Eye (tissue), 1 donor: ENCODE measurements around the gene ZNF521.

Experiments used
- DNase-seq: peaks from one replicate; pipeline ENCODE4 v3.0.0-alpha.2; 2015

ZNF521 gene

GRCh38 chr18:25121442-25121841 lies 230.5 kb downstream of the ZNF521 start:
- no peak for DNase-seq

DNA sequence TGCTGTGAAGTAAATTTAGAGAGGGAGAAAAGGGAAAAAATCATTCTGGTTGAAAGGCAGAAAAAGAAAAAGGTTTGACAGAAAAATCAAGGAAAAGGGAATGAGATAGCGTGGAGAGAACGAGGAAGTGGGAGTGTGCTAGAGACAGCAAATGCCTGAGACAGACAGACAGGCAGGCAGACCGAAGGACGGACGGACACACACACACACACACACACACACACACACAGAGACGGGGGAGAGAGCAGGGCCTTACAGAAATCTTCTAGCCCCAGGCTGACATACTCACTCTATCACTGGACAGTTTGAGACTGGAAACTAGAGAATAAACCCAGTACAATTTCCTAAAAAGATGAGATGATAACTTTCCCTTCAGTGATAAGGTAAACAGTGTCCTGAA lies 238.4 kb downstream of the ZNF521 start:
- DNase-seq, result no peak

DNA sequence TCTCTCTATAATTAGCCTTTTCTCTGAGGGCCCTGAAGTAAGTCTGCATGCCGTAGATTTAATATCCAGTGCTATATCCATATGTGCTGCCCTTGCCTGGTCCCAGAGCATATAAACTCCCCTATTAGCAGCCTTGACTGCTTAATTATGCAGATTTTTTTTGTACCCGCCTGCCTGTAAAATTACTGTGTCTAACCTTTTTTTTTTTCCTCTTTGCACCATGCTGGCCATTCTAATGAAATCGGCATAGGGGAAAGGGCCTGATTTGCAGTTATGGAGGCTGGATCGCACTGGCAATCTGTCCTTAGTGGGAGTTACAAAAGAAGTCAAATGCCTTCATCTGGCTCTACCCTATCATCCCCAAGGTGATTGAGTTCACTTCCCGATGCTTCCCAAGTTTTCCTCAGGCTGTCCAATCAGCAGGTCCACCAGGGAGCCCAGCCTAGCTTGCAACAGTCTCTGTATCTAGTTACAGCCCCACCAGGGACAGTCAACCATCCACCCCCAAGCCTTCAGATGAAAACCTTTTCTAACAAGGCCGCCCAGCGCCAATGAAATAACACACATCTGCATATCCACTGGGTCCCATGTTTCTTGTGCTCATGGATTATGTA lies 239.0 kb downstream of the ZNF521 start:
- no peak for DNase-seq

GRCh38 chr18:25111377-25112288 lies 240.3 kb downstream of the ZNF521 start:
- peak; percentile 75 for DNase-seq

GRCh38 chr18:25109484-25109883 lies 242.5 kb downstream of the ZNF521 start:
- DNase-seq, result no peak

- DNase-seq, result no peak
Observed at GRCh38 chr18:25103468-25104155, 248.4 kb downstream of the ZNF521 start.

DNA sequence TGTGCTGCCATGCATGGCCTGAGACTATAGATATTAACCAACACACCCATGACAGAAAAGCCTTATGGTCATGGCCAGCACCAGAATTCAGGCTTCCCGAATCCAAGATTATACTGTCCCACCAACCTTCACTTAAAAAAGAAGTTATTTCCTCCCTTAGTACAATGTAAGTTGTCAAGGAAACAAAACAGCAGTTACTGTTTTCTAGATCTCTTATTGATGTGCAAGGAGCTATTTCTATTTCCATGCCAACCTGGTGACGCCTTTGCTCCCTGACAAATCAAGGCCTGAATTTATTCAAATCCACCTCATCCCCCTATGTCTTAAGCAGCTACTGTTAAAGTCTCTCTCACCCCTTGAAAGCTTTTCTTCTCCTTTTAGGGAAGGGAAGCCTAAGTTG lies 249.3 kb downstream of the ZNF521 start:
- DNase-seq, result no peak

- DNase-seq, result no peak
Observed at GRCh38 chr18:25100418-25100817, 251.5 kb downstream of the ZNF521 start.

GRCh38 chr18:25099895-25100294 lies 252.1 kb downstream of the ZNF521 start:
- no peak for DNase-seq

- DNase-seq, result no peak
Observed at GRCh38 chr18:25097569-25098056, 254.4 kb downstream of the ZNF521 start.

DNA sequence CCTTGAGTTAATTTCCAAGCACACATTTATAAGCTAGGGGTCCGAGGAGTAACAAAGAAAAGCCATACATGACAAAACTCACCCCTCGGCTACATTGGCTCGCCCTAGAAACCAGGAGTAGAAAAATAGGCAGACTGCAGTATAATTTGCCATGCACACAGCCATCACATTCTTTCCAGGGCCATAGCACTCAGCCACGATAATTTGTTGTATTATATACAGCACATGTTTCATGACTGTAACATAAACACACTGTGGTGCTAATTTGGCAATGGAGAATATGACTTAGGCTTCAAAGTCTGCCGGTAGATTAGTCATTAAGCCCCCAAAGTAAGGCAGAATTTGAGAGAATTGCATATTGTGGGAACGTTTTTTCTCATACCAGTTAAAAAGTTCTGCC lies 254.9 kb downstream of the ZNF521 start:
- no peak for DNase-seq

- DNase-seq, result no peak
Observed at GRCh38 chr18:25093141-25093540, 258.8 kb downstream of the ZNF521 start.

DNA sequence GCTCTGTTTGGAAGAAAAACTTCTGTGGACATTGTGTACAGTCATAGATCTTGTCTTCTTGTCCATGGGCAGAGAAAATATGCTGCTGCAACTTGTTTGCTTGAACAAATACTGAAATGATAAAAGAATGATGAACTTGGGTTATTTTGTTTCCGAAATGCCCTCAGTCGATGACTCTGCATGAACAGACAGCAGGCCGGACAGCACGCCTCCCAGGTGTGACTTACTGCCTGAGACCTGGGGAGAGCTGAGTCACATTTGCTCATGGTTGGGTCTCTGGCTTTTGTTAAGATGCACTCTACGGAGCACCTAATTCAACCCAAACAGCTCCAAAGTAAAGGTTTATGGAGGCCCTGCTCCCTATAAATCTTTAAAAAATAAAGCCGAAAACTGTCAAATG lies 262.5 kb downstream of the ZNF521 start:
- DNase-seq, result no peak

- no peak for DNase-seq
Observed at GRCh38 chr18:25086876-25087275, 265.1 kb downstream of the ZNF521 start.

DNA sequence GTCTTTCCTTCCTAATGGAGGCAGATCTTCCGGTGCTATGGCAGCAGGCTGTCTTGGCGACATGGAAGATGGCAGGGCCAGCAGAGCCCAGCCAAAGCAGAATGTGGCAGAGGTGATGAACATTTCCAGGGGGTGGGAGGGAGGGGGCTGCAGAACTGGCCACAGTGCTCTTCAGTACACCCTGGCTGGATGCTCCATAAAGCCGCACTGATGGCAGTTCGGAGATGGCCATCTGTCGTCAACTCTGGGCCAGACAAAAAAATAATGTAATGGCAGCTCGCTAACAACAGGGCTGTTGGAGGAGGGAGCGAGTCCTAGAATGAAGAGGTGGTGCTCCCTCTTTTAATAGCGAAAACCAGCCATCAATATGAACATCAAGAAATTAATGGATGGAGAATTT lies 271.0 kb downstream of the ZNF521 start:
- DNase-seq, result no peak

GRCh38 chr18:25080211-25080610 lies 271.8 kb downstream of the ZNF521 start:
- no peak for DNase-seq

DNA sequence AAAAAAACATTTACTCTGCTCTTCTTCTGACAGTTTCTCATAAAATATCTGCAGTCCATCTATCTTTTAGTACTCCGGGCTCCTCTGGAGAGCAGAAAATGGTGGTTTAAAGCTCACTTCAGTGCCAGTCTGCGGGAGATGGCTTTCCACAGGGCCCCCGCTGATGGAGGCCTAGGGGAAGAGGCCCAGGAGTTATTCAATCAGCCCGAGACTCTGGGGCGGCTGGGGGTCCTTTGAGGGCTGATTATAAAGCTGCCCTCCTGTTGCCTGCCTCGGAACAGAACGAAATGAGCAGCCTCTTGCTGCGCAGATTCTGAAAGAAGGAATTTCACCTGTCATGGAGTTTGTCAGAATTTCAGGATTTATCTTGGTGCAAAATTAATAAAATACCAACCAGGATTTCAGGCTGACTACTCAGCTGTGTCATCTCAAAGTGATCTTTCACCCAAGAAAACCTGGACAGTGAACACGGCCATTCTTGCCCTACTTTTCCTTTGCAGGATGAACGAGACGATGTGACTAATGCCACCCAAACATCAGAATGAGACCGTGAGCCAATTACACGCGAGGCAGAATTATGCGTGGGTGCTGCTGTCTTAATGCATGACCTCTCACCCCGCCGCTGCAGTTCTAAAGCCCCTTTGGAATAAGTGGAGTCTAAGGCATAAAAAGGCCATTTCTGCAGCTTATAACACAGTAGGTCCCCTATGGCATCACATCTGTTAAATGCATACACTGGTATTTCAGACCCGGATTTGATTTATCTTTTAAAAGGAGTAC lies 273.8 kb downstream of the ZNF521 start:
- DNase-seq, result peak; percentile 63

DNA sequence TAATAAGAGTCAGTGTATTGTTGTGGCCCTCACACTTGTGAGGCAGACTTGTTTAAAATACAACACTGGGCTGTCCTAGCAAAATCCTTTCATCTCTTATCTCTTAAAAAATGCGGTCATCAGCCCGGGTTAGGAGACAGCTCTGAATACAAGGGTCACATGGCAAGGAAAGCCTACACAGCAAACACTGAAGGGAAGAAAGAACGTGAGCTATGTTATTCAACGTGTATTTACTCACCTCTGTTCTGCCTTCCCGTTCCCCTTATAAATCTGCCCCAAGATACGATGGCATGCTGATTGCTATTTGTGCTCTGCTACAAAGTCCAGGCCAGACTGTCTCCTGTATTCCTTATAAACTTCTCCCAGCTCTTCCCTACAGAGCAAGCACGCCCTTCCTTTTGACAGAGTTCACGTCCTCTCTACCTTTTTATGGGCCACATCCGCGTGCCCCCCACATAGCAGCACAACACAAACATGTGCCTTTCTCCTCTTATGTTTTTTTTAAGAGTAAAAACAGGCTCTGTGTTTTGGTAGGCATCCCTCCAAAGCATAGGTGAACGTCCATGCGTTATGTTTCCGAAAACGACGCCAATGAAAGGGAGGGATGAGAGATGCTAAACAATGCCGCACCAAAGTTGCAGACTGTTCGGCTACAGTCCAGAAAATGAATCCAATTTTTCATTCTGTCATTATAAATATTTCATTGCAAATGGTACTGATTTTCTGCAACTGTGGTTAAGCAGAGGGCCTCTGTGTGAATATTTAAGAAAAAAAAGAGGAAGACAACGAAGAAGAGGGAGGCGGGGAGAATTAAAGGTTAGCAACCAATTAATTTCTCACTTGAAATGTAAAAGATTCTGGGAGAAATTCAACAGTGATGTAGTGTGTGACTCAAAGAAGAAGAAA lies 274.7 kb downstream of the ZNF521 start:
- DNase-seq, result peak; percentile 40

DNA sequence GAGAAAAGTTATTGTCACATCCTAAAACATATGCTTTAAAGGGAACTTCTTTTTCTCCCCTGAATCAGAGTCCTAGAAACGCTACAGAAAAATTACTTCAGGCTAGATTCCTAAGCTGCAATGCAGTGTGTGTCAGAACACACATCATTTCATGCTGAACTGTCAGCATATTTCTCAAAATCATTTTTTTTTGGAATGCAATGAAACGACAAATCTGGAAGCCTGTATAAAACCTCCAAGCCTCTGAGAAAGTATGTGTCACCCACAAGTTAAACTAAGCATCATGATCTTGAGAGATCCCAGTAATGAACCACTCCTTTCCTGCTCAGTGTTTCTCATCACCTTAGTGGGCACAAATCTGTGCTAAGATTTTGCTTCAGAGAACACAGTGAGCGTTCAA lies 276.2 kb downstream of the ZNF521 start:
- no peak for DNase-seq

DNA sequence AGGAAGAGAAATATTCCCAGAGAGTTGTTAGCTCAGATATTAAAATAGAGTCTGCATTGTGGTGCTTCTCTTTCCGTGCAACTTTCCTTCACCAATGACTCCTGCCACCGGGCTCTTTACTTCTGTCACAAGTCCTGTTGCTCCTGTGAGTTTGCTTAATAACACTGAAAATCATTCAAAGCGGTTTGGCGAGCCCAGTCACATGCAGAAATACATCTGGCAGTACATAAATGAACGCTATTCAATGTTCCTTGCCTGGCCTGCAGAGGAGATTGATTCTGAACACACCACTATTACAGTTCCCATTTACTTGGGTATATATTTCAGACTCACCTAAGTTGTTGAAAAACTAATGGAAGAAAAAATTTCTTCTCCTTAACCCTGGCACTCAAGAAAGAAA lies 276.6 kb downstream of the ZNF521 start:
- no peak for DNase-seq

- DNase-seq, result no peak
Observed at GRCh38 chr18:25074925-25075324, 277.0 kb downstream of the ZNF521 start.

GRCh38 chr18:25072205-25072604 lies 279.8 kb downstream of the ZNF521 start:
- DNase-seq, result no peak
